Subcutaneous abdominal adipose tissue (tissue), 5 donors: ENCODE data around the gene E2F7.

Source experiments
- H3K27ac ChIP-seq: one replicate; pipeline ENCODE4 v1.7.0; 2013; ENCODE audit warnings: low read depth, mild to moderate bottlenecking, inconsistent platforms, low read length, moderate library complexity
- H3K27me3 ChIP-seq, 5 donors: one replicate each; pipeline ENCODE4 v1.7.0; 2013; ENCODE audit warnings: low read length in 5 of 5, inconsistent platforms in 1 of 5; ENCODE audit not compliant: control insufficient read depth in 5 of 5, insufficient read depth in 4 of 5
- H3K36me3 ChIP-seq, 5 donors: one replicate each; pipeline ENCODE4 v1.7.0; 2013; ENCODE audit warnings: low read length in 5 of 5; ENCODE audit not compliant: control insufficient read depth in 5 of 5, insufficient read depth in 5 of 5
- H3K4me1 ChIP-seq, 5 donors: one replicate each; pipeline ENCODE4 v1.7.0; 2013; ENCODE audit warnings: low read length in 5 of 5, mild to moderate bottlenecking in 3 of 5, moderate library complexity in 1 of 5; ENCODE audit not compliant: control insufficient read depth in 5 of 5, insufficient read depth in 5 of 5
- H3K4me3 ChIP-seq, 5 donors: one replicate each; pipeline ENCODE4 v1.7.0; 2013; ENCODE audit warnings: low read length in 5 of 5, low read depth in 1 of 5
- H3K9ac ChIP-seq, 5 donors: one replicate each; pipeline ENCODE4 v1.7.0; 2013; ENCODE audit warnings: low read length in 5 of 5, mild to moderate bottlenecking in 4 of 5, moderate library complexity in 3 of 5
- H3K9me3 ChIP-seq, 5 donors: one replicate each; pipeline ENCODE4 v1.7.0; 2013; ENCODE audit warnings: low read length in 5 of 5; ENCODE audit not compliant: control insufficient read depth in 5 of 5
- donor health status: healthy.
- donor health status: healthy.
- donor health status: healthy.
- donor health status: healthy.
- donor health status: healthy.

E2F7 gene

DNA sequence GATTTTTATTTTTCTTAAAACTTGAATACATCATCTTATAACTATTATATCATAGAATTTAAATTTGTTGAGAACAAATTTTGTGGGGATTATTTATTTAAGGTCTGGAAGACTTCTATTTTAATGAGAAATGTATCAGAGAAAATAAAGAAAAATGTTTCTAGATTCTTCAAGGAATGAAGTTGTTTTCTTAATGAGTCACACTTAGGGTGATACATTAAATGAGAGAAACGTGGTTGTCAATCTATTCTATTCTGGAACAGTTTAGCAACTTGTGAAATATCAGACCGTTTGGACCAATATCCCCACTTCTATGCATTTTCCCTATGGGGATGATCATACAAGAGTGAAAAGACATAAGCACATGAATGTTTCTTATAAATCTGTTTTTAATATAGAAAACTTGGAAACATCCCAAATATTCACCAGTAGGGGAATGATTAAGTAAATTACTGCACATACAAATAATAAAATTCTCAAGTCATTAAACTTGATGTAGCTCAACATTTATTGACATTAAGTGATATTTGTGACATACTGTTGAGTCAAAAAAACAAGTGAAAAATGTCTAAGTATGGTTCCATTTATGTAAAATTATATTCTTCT is 88.5 kb downstream of the E2F7 start:
- H3K36me3 ChIP-seq, result no peaks in the 10 kb centered on the region
- H3K4me1 ChIP-seq, result no peaks in the 10 kb centered on the region
- H3K9me3 ChIP-seq, result peaks cover 1 to 7% (median 2%) of the 10 kb centered on the region in 5 donors
- H3K27me3 ChIP-seq, result no peaks in the 10 kb centered on the region
- H3K27ac ChIP-seq, result no peak overlapping the region
- no peak overlapping the region for H3K9ac ChIP-seq
- no peak overlapping the region for H3K4me3 ChIP-seq
